ENCODE results near the gene ADCY4. TPM values are rescaled to one million over a fixed set of nuclear protein-coding genes. Genes with fewer than 3 reads are reported as not detected.

Gene ADCY4
- total and polyA plus RNA-seq, 2 of the 13 experiments (the other 11 are each of a cell fraction or from before 2014, with no cell fraction given): 0.03 TPM; not detected in 1

- TF ChIP-seq ARID3A (IDR thresholded peaks at IDR 0.05; ENCODE audit: low read depth, low read length): no peak
Measured at GRCh38 chr14:24329736-24330135, 5.1 kb downstream of the ADCY4 start (continued).

GRCh38 chr14:24329073-24329663 is 5.7 kb downstream of the ADCY4 start:
- no peak overlapping the region for H3K4me2 ChIP-seq (ENCODE audit: low read depth, low read length)
- peaks cover 31 to 80% of the 10 kb centered on the region in 2 experiments for H3K27me3 ChIP-seq (ENCODE audit: control insufficient read depth in 1 of 2, insufficient read depth in 2 of 2, low read length in 2 of 2)
- TF ChIP-seq ZNF607 (CRISPR knock-in tag; IDR thresholded peaks at IDR 0.05; ENCODE audit: borderline replicate concordance) (0 out of 2 replicates have a peak, but pooled peaks have one; percentile 21), ZNF230 (CRISPR knock-in tag; IDR thresholded peaks at IDR 0.05) (no peak)
- no peak for DNase-seq (ENCODE audit: low spot score)
- intact Hi-C loops (cut with micrococcal nuclease; ENCODE audit: unreplicated experiment): no loop called here
- ATAC-seq: no peak
- H3K4me1 ChIP-seq (ENCODE audit: insufficient read depth, low read length): peaks cover 34% of the 10 kb centered on the region
- H3K36me3 ChIP-seq (replicated peaks in 1 of 2; ENCODE audit: control insufficient read depth in 1 of 2, insufficient read depth in 2 of 2, low read length in 2 of 2): no peaks in the 10 kb centered on the region
- no TSS peak for BruUV-seq (replicated peaks)
- H2AFZ ChIP-seq (ENCODE audit: low read length): no peak overlapping the region
- 14% methylated on average over 12 of the region's 12 CpGs for WGBS (ENCODE audit: low lambda C conversion rate)
- POLR2A ChIA-PET: interaction anchor here (0.9 to 3.1 kb wide), 5 partner anchors 86 to 134 kb away, joined by 3 to 14 read pairs (median 4); partner anchors contain the start of genes CBLN3, KHNYN, TINF2 and TM9SF1
- no peak overlapping the region for H3K27ac ChIP-seq (ENCODE audit: extremely low read length, insufficient read depth, low read length)
- no peaks in the 10 kb centered on the region for H3K79me2 ChIP-seq (ENCODE audit: insufficient read depth, low read length)
- H3K9me3 ChIP-seq (ENCODE audit: low read length): no peaks in the 10 kb centered on the region
- no peak overlapping the region for H3K9ac ChIP-seq (ENCODE audit: insufficient read depth, low read depth, low read length)
- CTCF ChIA-PET (ENCODE audit: low intra/inter-chr PET ratio, low total read pairs): interaction anchor here (10.2 kb wide), 1 partner anchor 105 kb away, joined by 235 read pairs; the partner anchor contains the start of genes CBLN3 and KHNYN
- in situ Hi-C loops (cut with HindIII; ENCODE audit: extremely low pct_ligation_motif_present, low pct_unique_long_range_greater_than_20kb): no loop called here
- H3K4me3 ChIP-seq (replicated peaks in 1 of 3; ENCODE audit: insufficient read depth in 1 of 3, low read depth in 2 of 3, low read length in 3 of 3): no peak overlapping the region
- FAIRE-seq: no peak
- H4K20me1 ChIP-seq (ENCODE audit: insufficient read depth, low read length): no peaks in the 10 kb centered on the region

Measured in HepG2 (cell line).